Lower lobe of right lung (tissue), 2 donors: ENCODE results near the gene PARN. TPM values are rescaled to one million over a fixed set of nuclear protein-coding genes. Genes with fewer than 3 reads are reported as not detected.
"Not testable (repeated sequence)": the region's sequence is repeated elsewhere in the genome, so short reads cannot be mapped to it uniquely, and the experiment has no call there.

ENCODE experiments used
- ATAC-seq, 2 donors: fragments of 200-7000 bp; cut with Tn5 transposase; one replicate each; pipeline ENCODE4 v1.9.1; 2020 to 2022; ENCODE audit warnings: mild to moderate bottlenecking in 2 of 2, moderate library complexity in 2 of 2
- DNase-seq: peaks from one replicate; pipeline ENCODE4 v3.0.0-alpha.2; 2020
- H3K27ac ChIP-seq: fragments of 200-600 bp; one replicate; pipeline ENCODE4 v1.8.0; 2022
- H3K27me3 ChIP-seq: fragments of 200-600 bp; one replicate; pipeline ENCODE4 v1.8.0; 2022; ENCODE audit warnings: low read depth
- H3K36me3 ChIP-seq: fragments of 200-600 bp; one replicate; pipeline ENCODE4 v1.8.0; 2022; ENCODE audit warnings: mild to moderate bottlenecking
- H3K4me1 ChIP-seq: fragments of 200-600 bp; one replicate; pipeline ENCODE4 v1.8.0; 2022
- H3K4me3 ChIP-seq: fragments of 200-600 bp; one replicate; pipeline ENCODE4 v1.8.0; 2022; ENCODE audit warnings: mild to moderate bottlenecking
- H3K9me3 ChIP-seq: fragments of 200-600 bp; one replicate; pipeline ENCODE4 v1.8.0; 2022
- CTCF ChIP-seq: fragments of 200-600 bp; IDR thresholded peaks from one replicate; pipeline ENCODE4 v1.8.0; 2022; ENCODE audit warnings: antibody characterized with exemption, mild to moderate bottlenecking
- intact Hi-C: fragments of 100-400 bp; cut with DNase I; formaldehyde crosslinking; loops from one replicate; pipeline ENCODE4 v1.11.0; 2022
- total RNA-seq: library from RNA; stranded (reverse); fragmentation: NEBNext Ultra II Directional; extraction: Animal tissue kit (Norgen Biotek cat#: 25700); gene quantifications from one replicate; pipeline ENCODE4 v1.2.1, GENCODE V29; 2021
- donor health status: DM: no; HTN: yes; CAD: no; lungs with severe emphysema.

The PARN gene
- total RNA-seq, 1 donor from 2014 or later = 35.7 TPM

- DNase-seq = no peak
- no peak overlapping the region for H3K4me3 ChIP-seq
- H3K4me1 ChIP-seq = no peaks in the 10 kb centered on the region
- TF ChIP-seq CTCF = no peak
- no peaks in the 10 kb centered on the region for H3K27me3 ChIP-seq
- ATAC-seq = no peak
- H3K9me3 ChIP-seq = no peaks in the 10 kb centered on the region
- no peak overlapping the region for H3K27ac ChIP-seq
- peaks cover 100% of the 10 kb centered on the region for H3K36me3 ChIP-seq
- intact Hi-C loops = no loop called here
Observed at GRCh38 chr16:14602443-14602963, 27.6 kb downstream of the PARN start.

- TF ChIP-seq CTCF = peak; percentile 43
- ATAC-seq (no peak), DNase-seq (no peak)
- H3K27me3 ChIP-seq = no peaks in the 10 kb centered on the region
- no peak overlapping the region for H3K4me3 ChIP-seq
- H3K9me3 ChIP-seq = no peaks in the 10 kb centered on the region
- H3K4me1 ChIP-seq = no peaks in the 10 kb centered on the region
- no peak overlapping the region for H3K27ac ChIP-seq
- H3K36me3 ChIP-seq = peaks cover 99% of the 10 kb centered on the region
- intact Hi-C loops = no loop called here
Observed at GRCh38 chr16:14600164-14600563, 29.9 kb downstream of the PARN start.

- ATAC-seq (peak in 1 of 2 donors; percentile 32), DNase-seq (no peak)
- intact Hi-C loops = no loop called here
- H3K27me3 ChIP-seq = no peaks in the 10 kb centered on the region
- no peak overlapping the region for H3K27ac ChIP-seq
- H3K36me3 ChIP-seq = peaks cover 92% of the 10 kb centered on the region
- H3K9me3 ChIP-seq = no peaks in the 10 kb centered on the region
- TF ChIP-seq CTCF = no peak
- H3K4me1 ChIP-seq = peaks cover 3% of the 10 kb centered on the region
- no peak overlapping the region for H3K4me3 ChIP-seq
Observed at GRCh38 chr16:14586637-14587305, 43.3 kb downstream of the PARN start.

GRCh38 chr16:14585287-14585686 lies 44.8 kb downstream of the PARN start:
- DNase-seq (no peak), ATAC-seq (peak in 1 of 2 donors; percentile 41)
- TF ChIP-seq CTCF = no peak
- Histone ChIP-seq H3K4me1 (peaks cover 3% of the 10 kb centered on the region), H3K27me3 (no peaks in the 10 kb centered on the region), H3K27ac (no peak overlapping the region), H3K9me3 (no peaks in the 10 kb centered on the region), H3K4me3 (no peak overlapping the region), H3K36me3 (peaks cover 92% of the 10 kb centered on the region)
- intact Hi-C loops = no loop called here

- ATAC-seq, intact Hi-C loops, H3K4me1 ChIP-seq, DNase-seq, H3K4me3 ChIP-seq, H3K9me3 ChIP-seq, H3K27ac ChIP-seq, H3K27me3 ChIP-seq: not testable (repeated sequence)
- peaks cover 98% of the 10 kb centered on the region for H3K36me3 ChIP-seq
Observed at GRCh38 chr16:14580926-14581325, 49.1 kb downstream of the PARN start.

- Histone ChIP-seq H3K4me3 (no peak overlapping the region), H3K36me3 (peaks cover 93% of the 10 kb centered on the region), H3K4me1 (peaks cover 5% of the 10 kb centered on the region), H3K27me3 (no peaks in the 10 kb centered on the region), H3K9me3 (no peaks in the 10 kb centered on the region), H3K27ac (no peak overlapping the region)
- no peak for TF ChIP-seq CTCF
- intact Hi-C loops = no loop called here
- ATAC-seq = peak; percentile 80 to 94
- no peak for DNase-seq
Observed at GRCh38 chr16:14579266-14579665, 50.8 kb downstream of the PARN start.
